NCI-H345 (cell line): Measurements from ENCODE around the gene KL.

Source experiments
- DNase-seq: peaks from one replicate; lab custom pipeline; 2025; lab: John Stamatoyannopoulos, UW

KL gene

DNA sequence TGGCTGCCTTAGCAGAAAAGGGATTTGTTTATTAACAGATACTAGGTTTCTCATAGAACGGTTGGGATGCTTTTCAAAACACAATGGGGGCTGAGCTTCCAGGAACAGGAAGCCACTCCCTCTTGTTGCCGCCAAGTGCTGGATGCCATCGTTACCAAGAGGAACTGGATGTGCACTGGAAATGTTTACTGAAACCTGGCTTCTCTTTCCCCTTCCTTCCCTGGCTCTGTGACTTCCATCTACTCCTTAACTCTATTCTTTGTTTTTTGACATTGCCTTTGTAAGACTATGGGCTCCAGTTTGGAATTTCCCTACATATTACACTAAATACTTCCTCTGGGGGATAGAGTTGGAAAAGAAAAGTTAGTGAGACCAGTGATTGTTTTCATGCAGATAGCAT lies 11.7 kb upstream of the KL start:
- DNase-seq = no peak

DNA sequence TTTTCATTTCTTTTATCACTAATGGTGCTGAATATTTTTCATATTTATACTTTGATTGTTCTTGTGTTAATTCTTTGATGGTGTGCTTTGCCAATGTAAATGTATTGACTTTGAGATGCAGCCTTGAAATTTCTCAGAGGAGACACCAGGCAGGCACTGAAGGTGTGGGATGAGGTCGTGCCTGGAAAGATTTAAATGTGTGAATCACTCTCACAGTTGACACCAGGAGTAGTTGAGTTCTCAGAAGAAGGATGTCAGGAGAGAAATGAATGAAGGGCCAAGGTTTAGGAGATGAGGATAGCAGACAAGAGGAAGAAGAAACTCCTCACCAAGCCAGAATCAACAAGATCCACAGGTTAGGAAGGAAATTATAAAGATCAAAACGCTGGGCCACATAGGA lies 10.1 kb upstream of the KL start:
- no peak for DNase-seq

DNA sequence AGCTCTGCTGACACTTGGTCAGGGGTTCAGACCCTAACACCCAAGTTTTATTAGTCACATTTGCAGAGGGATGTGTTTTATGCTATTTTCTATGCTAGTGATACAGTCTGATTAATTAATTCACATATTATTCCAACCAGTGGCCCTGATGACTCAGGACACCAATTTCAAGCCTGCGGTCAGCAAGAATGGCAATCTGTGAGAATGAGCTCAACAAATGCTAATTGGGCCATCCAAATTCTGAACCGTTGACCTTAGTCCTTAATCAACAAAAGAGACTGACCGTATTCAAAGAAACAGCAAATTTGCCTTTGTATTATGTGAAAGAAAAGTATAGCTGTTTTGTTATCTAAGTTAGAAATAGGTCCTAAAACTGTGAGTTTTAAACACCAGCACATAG lies 9.6 kb upstream of the KL start:
- DNase-seq = no peak

DNA sequence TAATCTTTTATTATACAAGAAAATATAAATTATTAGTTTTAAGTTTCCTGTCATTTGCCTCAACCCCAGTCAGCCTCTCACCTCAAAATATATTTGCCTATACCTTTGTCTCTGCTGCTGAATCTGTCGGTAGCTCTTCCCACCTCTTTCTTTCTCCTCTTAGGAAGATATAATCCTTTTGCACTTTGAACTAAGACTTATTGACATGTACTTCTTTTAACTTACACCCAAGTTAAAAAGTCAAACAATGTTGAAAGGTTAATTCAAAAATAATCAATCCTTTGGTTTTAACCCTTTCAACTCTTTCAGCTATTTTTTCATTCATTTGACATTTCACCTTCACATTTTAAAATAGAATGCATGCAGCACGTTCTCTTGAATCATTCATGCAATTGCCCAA lies 9.0 kb upstream of the KL start:
- no peak for DNase-seq

DNA sequence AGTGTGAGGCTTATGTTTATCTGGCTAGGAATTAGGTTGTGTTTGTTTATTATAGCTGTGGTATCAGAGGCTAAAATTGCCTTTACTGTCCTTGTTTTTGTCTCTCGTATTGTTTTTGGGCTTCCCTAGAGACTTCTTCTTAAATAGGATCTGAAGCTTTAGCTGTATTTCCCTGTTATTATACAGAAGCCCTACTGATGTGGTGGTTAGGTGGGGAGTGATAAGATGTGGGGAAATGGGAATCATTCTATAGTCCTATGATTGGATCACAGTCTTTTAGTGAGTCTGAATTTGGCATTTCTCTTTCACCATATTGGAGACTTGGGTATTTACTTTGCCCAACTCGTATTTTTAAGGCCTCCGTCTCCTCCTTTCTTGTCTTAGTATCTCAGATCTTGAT lies 8.3 kb upstream of the KL start:
- no peak for DNase-seq

DNA sequence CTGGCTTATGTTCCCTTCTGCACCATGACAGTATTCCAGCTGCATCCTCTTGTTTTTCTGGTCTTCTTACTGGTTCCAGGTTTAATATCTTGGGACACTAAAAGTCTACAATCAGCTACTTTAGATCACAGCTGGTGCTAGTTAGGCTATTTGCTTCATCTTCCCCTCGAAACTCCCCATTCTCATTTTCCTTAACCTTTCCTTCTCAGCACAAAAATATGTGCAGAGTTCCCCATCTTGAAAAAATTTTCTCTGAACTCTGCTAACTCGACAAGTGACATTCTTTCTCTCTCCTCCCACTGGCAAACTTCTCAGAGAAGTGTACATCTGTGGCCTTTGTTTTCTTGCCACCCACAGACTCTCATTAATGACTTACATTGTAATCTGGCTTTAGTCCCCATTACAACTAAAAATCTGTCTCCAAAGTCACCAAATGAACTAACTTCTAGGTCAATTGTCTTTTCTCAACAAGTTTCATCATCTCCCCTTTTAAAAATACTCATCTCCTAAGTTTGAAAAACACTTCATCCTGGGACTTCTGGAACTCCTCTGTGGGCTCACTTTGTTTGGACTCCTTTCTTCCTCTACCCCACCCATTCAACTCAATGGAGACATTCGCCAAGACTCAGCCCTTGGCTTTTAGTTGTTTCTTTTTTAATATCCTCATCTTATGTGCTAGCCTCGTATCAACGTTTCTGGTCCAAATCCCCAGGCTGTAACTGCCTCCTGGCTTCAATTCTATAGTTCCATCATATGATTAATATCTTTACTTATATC lies 7.1 kb upstream of the KL start:
- DNase-seq = no peak

DNA sequence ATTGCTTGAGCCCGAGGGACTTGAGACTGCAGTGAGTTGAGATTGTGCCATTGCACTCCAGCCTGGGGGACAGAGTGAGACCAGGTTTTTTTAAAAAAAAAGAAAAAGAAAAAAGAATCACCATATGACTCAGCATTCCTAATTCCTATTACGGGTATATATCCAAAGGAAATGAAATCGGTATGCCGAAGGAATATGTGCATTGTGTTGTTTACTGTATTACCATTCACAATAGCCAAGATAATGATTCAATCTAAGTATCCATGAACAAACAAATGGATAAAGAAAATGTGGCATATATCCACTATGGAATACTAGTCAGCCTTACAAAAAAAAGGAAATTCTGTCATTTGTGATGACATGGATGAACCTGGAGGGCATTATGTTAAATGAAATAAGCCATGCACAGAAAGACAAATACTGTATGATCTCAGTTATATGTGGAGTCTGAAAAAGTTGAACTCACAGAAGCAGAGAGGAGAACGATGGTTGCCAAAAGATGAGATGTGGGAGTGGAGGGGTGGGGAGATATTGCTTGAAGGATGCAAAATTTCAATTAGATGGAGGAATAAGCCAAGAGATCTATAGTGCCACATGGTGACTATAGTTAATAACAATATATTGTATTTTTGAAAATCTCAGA lies 4.3 kb upstream of the KL start:
- DNase-seq = no peak

DNA sequence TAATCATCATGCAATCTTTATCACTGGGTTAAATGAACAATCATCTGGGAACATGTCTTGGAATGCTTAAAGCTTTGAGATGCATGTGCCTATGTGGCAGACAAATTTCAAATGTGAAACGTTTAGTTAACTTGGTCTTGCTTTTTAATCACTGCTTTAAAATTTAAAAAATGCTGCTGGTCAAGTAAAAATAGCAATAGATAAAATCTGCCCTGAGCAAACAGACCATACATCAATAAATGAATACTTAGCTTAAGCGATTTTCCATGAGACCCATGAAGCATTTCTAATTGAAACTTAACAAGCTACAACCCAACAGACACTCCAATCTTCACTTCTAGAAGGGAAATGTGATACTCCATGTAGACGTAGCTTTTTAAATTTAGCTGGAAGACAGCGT lies 1.9 kb upstream of the KL start:
- DNase-seq = no peak

DNA sequence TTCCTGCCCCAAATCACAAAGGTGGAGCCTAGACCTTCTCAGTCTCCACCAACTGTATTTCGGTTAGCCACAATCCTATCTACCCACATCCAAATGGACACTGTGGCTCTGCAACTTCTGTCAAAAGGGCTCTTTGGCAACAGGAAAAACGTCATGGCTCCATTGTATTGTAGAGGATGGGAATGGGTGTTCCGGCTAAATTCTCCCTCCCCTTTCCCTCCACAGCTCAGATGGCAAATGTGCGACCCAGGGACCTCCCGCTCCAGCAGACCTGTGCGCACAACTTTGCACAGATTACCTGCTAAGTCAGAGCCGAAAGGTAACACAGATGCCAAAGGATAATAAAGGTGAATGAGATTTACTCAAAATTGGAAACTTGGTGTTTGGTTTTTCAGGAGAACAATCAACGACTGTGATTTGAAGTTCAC lies 968 bp upstream of the KL start:
- no peak for DNase-seq

DNA sequence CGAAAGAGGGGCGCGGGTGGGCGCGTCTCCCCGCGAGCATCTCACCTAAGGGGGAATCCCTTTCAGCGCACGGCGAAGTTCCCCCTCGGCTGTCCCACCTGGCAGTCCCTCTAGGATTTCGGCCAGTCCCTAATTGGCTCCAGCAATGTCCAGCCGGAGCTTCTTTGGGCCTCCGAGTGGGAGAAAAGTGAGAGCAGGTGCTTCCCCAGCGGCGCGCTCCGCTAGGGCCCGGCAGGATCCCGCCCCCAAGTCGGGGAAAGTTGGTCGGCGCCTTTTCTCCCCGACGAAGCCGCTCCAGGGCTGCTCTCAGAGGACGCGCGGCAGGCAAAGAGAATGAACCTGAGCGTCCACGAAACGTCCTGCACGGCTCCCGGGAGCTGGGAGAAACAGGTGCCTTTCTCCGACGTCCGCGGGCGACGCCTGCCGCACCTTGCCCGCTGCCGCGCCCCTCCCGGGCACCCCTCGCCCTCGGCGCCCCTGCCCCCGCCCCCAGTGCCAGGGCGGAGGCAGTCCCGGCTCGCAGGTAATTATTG lies 366 bp upstream of the KL start:
- DNase-seq = no peak

DNA sequence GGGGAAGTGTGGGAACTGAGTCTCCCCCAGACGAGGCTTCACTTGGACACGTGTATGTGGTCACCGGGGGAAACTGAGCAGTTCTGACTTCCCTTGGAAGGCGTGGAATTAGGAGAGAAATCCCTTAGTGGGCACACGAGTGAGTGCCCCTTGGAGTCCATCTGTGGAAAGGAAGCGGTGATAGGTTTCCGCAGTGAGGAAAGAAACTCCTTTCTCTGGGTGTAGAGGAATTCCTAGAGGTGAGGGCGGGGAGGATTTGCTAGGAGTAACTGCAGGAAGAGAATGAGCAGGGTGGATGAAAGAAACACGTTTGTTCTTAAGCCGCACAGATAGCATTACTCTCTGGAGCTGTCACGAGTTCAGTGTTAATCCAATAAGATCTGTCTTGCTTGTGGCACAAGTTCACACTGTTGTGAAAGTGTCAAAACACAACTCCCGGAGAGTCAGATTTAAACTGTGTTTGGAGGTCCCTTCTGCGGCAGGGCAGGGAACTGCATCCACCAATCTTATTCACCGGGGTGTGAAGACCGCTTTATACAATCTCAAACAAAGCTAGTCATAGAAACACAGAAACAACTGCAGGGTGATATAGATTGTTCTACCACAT lies 1.2 kb downstream of the KL start:
- no peak for DNase-seq

DNA sequence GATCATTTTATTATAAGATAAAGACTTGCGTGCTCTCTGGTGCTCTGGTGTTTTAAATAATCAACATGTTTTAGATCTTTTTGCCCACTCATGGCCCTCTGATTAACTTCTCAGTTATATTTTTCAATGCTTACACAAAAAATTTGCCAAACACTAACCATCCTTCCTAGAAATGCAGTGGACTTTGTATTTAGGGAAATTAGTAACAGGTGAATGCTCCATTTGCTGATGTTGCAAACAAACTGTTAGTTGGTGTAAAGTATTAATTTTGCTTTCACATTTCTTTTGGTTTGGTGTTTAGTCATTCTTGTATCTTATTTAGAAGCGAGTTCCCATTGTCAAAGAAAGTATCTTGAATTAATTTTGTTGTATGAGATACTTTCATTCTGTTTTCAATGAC lies 2.7 kb downstream of the KL start:
- no peak for DNase-seq

DNA sequence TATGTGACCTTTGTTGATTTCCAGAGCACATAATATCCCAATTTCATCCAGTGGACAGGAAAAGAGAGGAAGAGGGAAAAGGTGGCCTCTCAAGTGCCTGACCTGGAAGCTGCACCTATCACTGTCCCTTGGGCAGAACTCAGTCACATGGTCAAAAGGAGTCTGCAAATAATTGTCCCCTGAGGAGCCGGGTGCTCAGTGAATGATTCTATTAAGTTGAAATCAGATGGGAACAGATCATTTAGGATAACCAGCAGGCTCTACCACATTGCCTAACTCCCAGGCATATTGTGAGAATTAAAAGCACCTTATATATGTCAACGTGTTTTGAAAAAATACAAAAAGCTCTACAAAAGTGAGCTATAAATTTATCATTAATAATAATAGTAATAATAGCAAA lies 6.8 kb downstream of the KL start:
- no peak for DNase-seq

DNA sequence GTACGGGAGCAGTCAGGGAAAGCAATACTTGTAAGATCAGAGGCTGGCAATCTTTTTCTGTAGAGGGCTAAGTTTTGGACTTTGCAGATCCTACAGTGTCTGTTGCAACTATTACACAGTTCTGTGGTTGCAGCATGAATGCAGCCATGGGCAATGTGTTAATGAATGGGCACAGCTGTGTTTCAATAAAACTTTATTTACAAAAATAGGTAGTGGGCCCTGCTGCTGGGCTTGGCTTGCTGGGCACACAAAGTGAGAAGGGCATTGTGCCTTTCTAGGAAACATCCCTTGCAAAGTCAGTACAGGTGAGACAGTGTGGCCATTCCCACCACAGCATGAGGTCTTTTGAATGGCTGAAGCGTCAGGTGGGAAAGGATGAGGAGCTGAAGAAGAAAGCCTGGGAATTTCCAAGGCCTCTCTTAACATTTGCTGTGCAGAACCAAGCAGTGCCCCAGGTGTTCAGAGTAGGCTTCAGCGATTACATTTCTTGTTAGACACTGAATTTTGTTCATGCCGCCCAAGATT lies 9.1 kb downstream of the KL start:
- DNase-seq = no peak

DNA sequence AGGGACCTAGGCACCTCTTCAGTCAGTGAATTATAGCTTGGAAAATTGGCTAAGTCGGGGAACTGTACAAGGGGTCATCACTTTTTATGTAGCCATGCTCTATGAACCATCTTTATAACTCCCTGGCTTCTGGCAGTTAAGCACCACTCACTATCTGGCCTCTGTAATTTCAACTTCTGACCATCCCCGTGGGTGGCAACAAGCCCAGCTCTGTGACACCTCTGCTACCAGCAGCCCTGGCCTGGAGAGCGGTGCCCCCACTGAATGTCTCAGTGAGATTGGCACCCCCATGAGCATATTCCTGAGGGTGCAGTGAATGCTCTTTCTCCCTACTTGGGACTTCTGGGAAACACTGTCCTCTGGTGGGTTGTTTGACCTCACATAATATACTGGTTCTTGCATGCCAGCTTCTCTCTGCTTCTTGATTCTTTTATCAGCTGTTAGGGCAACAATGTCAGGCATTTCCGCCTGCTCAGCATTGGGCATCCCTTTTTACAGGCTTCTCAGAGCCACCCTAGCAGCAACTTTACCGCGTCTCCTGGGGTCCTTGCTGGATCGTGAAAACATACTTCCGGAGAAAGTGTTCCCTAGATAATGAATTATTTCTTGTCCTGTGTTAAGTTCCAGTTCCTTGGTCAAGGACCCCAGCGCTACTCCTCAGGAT lies 10.4 kb downstream of the KL start:
- no peak for DNase-seq

DNA sequence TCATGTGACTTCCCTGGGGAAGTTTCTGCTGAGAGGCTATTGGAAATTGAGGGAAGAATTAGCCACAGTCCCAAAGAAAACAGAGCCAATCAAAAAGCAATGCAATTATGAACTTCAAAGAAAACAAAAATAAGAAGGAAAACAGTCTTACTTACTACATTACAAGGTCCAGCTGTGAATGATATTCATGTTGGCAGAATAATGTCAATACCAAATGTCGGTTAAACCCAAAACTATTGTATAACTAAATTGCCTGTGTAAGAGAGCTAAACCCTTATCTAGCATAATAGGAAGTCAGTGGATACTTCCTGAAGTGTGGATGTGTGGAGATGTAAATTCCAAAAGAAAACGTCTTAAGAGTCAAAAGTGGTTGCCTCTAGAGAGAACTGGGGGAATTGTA lies 12.4 kb downstream of the KL start:
- no peak for DNase-seq

DNA sequence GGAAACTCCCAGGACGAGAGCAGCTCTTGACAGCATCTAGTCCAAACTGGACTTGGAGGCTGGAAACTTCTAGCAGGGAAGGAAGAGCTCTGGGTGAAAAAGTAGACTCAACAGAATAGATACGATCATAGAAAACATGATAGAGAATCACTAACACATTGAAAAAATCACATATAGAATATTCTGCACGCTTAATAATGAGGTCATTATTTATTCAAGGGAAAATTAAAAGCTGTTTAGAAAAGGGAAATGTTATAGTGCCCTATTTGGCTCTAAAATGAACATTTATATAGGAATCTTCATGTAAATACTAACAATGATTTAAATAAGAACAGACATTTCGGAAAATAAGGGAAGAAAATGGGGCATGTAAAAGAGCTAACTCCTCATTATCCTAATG lies 15.1 kb downstream of the KL start:
- no peak for DNase-seq

DNA sequence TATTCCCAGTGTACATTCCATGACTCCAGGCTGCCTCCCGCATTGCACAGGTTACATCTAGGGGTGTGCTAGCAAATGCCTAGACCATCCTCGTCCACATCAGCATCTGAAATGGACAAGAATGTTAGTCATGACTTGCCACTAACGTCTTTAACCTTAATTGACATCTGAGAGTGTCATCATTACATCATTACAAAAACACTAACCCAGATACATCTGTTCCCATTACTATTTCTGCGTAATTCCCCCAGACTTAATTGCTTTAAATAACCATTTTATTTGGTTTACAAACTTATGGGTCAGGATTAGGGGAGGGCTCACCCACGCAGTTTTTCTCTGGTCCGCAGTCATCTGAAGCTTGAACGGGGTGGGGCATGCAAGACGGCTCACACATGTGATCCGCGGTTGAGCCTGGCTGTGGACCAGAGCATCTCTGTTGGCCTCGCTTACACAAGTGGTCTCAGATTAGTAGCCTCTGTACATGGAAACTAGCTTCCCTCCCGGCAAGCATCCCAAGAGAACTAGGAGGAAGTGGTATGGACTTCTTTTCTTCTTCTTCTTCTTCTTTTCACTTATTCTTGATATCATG lies 15.9 kb downstream of the KL start:
- DNase-seq = no peak

DNA sequence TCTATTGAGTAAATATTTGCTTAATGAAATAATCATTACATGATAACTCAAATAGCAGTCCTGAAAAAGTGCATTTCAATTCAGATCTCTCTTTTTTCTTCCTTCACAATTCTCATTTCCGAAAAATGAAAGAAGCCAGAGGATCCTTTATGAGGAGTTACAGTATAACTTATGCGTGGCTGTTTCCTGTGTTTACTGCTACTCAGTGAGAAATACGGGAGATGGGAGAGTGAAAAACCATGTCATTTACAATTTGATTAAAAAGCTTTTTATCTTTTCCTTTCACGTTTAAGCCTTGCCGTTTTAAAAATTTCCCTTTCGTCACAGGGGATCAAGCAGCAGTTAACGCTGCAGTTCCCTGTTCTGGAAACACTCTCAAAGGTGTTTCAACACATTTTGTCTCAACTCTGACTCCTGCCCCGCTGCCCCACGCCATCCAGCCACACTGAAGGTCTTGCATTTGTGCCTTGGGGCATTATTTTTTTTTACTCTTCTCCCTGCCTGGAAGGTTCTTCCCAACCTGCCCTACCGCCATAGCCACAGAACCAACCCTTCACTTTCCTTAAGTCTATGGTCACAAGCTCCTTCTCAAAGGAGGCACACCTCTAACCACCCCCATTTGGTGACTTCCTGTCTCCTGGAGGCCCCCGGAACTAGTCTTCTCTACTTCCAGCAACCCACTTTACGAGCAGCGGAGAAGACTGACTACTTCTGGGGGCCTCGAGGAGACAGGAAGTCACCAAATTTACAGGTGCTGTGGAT lies 17.0 kb downstream of the KL start:
- DNase-seq = no peak

DNA sequence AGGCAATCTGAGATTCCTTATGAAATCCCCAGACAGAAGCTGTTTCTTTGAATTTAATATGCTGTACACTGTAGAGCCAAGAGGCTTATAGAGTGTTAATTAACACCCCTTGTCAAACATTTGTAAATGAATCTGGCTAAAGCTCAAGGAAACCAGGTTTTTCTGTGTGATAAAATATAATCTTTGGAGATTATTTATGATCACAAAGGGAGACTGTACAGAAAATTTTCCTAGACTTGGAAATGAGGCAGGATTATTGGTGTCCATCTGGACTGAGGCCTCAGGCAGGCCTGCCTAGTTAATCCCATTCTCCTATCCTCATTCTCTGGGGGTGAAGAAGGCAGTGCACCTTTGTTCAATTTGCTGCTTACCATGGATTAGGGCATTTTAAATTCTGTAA lies 17.8 kb downstream of the KL start:
- DNase-seq = no peak

DNA sequence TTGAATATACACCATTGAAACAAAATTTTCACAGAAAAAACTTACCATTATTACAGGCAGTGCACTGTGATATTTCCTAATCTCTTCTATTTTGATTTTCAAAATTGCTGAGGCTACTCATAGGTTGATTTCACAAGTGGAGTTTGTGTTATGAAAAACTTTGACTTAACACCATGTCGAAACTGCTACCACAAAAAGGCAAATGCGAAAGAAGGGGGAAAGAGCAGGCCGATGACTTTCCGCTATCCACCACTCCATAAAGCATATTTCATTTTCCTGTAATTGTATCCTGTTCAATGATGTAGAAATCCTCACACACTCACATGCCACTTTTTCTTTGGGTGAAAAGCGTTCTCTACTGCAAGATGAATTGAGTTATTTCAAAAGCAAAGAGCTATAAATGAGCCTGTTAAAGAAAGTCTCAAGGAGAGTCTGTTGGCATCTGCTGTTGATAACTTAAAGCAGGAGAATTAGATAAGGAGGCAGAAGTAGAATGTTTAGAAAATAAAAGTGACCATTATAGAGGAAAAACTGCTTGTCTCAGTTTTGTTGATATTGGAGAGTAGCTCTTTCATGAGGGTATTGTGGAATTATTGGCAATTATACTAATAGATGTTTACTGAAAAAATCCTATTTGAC lies 18.8 kb downstream of the KL start:
- no peak for DNase-seq
